Spleen (tissue), 11 donors: ENCODE data around the gene CES4A. TPM values are rescaled to one million over a fixed set of nuclear protein-coding genes. Genes with fewer than 3 reads are reported as not detected.

Experiments used
- DNase-seq: peaks from one replicate; pipeline ENCODE4 v3.0.0-alpha.2; 2020
- H3K27ac ChIP-seq, 8 donors: fragments of 200-600 bp; sonication (generic) in 7 of 8; 1 replicate in 4 of 8; 2 replicates in 4 of 8; pipeline versions ENCODE4 v1.5.0 to v1.8.0; 2016 to 2021; ENCODE audit warnings: inconsistent platforms in 4 of 8, mild to moderate bottlenecking in 4 of 8, moderate library complexity in 1 of 8
- H3K27me3 ChIP-seq, 7 donors: fragments of 200-600 bp; sonication (generic) in 6 of 7; replicated peaks in 1 of 7; 1 replicate in 4 of 7; 2 replicates in 3 of 7; pipeline versions ENCODE4 v1.5.0 to v1.8.0; 2016 to 2021; ENCODE audit warnings: inconsistent platforms in 3 of 7, mild to moderate bottlenecking in 1 of 7
- H3K36me3 ChIP-seq, 6 donors: fragments of 200-600 bp; sonication (generic) in 5 of 6; 1 replicate in 4 of 6; 2 replicates in 2 of 6; pipeline versions ENCODE4 v1.5.0 to v1.8.0; 2016 to 2021; ENCODE audit warnings: inconsistent platforms in 2 of 6
- H3K4me1 ChIP-seq, 6 donors: fragments of 200-600 bp; sonication (generic) in 5 of 6; 1 replicate in 3 of 6; 2 replicates in 3 of 6; pipeline versions ENCODE4 v1.5.0 to v1.8.0; 2016 to 2021; ENCODE audit warnings: inconsistent platforms in 3 of 6
- H3K4me3 ChIP-seq, 8 donors: fragments of 200-600 bp; sonication (generic) in 7 of 8; 1 replicate in 4 of 8; 2 replicates in 4 of 8; pipeline versions ENCODE4 v1.5.0 to v1.8.0; 2016 to 2021; ENCODE audit warnings: inconsistent platforms in 4 of 8, mild to moderate bottlenecking in 4 of 8, moderate library complexity in 2 of 8
- H3K9me3 ChIP-seq, 8 donors: fragments of 200-600 bp; sonication (generic) in 7 of 8; 1 replicate in 4 of 8; 2 replicates in 4 of 8; pipeline versions ENCODE4 v1.5.0 to v1.8.0; 2016 to 2021; ENCODE audit warnings: inconsistent platforms in 4 of 8
- CTCF ChIP-seq, 11 experiments: fragments of 200-600 bp in 7 of 11; fragments of 450-650 bp in 4 of 11; sonication (generic) in 4 of 11; IDR thresholded peaks in 8 of 11; conservative IDR thresholded peaks in 3 of 11; 1 replicate in 7 of 11; 2 replicates in 4 of 11; pipeline versions ENCODE4 v1.4.0 to v1.8.0; 2016 to 2021; ENCODE audit warnings: antibody characterized with exemption in 11 of 11, inconsistent platforms in 4 of 11, mild to moderate bottlenecking in 1 of 11
- POLR2A ChIP-seq, 3 donors: fragments of 450-650 bp; IDR thresholded peaks; one replicate each; pipeline ENCODE4 v1.5.1; 2017; ENCODE audit warnings: antibody characterized with exemption in 3 of 3, mild to moderate bottlenecking in 1 of 3
- POLR2AphosphoS5 ChIP-seq, 3 donors: sonication (generic); formaldehyde crosslinking; IDR thresholded peaks; one replicate each; pipeline ENCODE4 v1.5.1; 2017; ENCODE audit warnings: antibody characterized with exemption in 3 of 3
- WGBS, 5 donors: extraction: QIAGEN DNeasy Blood & Tissue Kit in 3 of 5; methylation state at CpG; one replicate each; pipeline versions ENCODE4 v1.1.5 to v1.1.7; 2013 to 2018; 5-methylcytosine and 5-hydroxymethylcytosine counted together
- intact Hi-C: fragments of 100-400 bp; cut with DNase I; formaldehyde crosslinking; loops from one replicate; pipeline ENCODE4 v1.15.0; 2023; ENCODE audit warnings: low total_unique reads
- polyA plus RNA-seq, 3 donors: library from polyadenylated mRNA; stranded (reverse); fragments of 200-250 nt; gene quantifications; one replicate each; pipeline ENCODE4 v1.2.1, GENCODE V29; 2013
- total RNA-seq, 7 donors: library from RNA; depleted of rRNA in 3 of 7; stranded (reverse); fragments of >200 nt in 3 of 7; fragmentation: NEBNext Ultra II Directional in 4 of 7; extraction: Animal tissue kit (Norgen Biotek cat#: 25700) in 4 of 7; gene quantifications; one replicate each; pipeline versions ENCODE4 v1.1.0 to v1.2.1, GENCODE V29; 2016 to 2021
- donor health status: healthy with polysubstance abuse.
- donor health status: DM: no; HTN: no; CAD: no; lungs with moderate emphysema.
- donor health status: DM: no; HTN: no; CAD: no.
- donor health status: Bipolar disorder and iron deficiency.
- donor health status: healthy.
- donor health status: DM: no; HTN: no; CAD: no.
- donor health status: DM: yes; HTN: yes; CAD: no.

CES4A gene
- total and polyA plus RNA-seq, 10 donors: 5.0 to 9.9 (median 6.7) TPM

DNA sequence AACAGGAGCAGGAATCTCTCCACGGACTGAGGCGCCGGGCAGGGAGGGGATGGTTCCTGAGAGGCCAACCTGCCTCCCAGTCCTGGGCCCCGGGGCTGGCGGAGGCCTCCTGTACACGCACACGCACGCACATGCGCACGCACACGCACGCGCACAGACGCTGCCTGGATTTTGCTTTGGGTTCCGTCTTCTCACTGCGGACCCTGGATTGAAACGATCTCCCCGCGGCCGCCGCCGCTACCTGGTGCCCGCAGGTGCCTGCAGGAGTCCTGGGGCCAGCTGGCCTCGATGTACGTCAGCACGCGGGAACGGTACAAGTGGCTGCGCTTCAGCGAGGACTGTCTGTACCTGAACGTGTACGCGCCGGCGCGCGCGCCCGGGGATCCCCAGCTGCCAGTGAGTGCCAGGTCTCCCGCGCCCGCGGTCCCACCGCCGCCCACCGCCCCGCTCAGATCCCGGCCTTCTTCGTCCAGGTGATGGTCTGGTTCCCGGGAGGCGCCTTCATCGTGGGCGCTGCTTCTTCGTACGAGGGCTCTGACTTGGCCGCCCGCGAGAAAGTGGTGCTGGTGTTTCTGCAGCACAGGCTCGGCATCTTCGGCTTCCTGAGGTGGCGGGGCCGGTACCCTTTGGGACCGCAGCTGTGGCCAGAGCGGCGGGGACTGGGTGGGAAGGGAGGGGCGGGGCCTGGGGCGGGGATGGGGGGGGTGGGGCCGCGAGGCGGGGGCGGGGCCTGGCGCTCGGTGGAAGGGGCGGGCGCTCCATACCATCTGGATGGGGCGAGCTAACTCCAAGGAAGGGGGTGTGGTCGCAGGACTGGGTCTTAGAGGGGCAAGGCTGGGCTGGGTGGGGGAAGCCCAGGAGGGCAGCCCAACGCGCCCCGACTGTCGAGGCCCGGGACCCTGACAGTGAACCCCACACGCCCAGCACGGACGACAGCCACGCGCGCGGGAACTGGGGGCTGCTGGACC lies 12.3 kb downstream of the CES4A start:
- Histone ChIP-seq H3K4me3 (peak overlapping the region; percentile 43 to 81 (median 58)), H3K27ac (peak overlapping the region in 7 of 8 donors; percentile 20 to 73 (median 46)), H3K27me3 (peaks cover 0 to 19% (median 0%) of the 10 kb centered on the region in 7 donors), H3K4me1 (peaks cover 7 to 21% (median 16%) of the 10 kb centered on the region in 6 donors), H3K36me3 (peaks cover 0 to 13% (median 0%) of the 10 kb centered on the region in 6 donors), H3K9me3 (no peaks in the 10 kb centered on the region)
- 4 to 37% (median 9%) methylated on average over 21 to 89 of the region's 89 CpGs for WGBS, 5 donors
- no peak for TF ChIP-seq POLR2A (IDR thresholded peaks at IDR 0.05)
- peak; percentile 15 to 66 (median 43) for TF ChIP-seq POLR2AphosphoS5 (IDR thresholded peaks at IDR 0.05)
- DNase-seq: peak; percentile 88
- intact Hi-C loops: no loop called here

DNA sequence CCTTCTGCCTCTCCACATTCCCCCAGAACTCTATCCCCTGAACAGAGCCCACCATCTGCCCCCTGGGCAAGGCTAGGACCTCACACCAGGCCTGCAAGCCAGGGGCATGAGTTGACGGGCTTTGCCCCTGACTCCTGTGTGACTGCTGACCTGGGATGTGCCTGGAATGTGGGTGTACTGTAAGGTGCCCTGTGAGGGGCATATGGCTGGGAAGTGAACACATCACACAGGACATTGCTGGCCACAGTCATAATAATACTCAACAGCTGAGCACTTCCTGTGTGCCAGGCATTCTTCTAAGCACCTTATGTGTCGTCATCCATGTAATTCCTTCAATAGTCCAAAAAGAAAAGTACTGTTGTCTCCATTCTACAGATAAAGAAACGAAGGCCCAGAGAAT lies 13.3 kb downstream of the CES4A start:
- H3K36me3 ChIP-seq: peaks cover 0 to 13% (median 0%) of the 10 kb centered on the region in 6 donors
- peak overlapping the region in 1 of 8 donors; percentile 81 for H3K4me3 ChIP-seq
- intact Hi-C loops: no loop called here
- TF ChIP-seq CTCF (IDR thresholded peaks at IDR 0.05 in 8 of 11, conservative IDR thresholded peaks at IDR 0.05 in 3 of 11) (no peak), POLR2AphosphoS5 (IDR thresholded peaks at IDR 0.05) (no peak), POLR2A (IDR thresholded peaks at IDR 0.05) (no peak)
- DNase-seq: no peak
- WGBS, 5 donors: 78 to 92% (median 86%) methylated on average over 2 to 3 of the region's 3 CpGs
- H3K4me1 ChIP-seq: peaks cover 7 to 21% (median 16%) of the 10 kb centered on the region in 6 donors
- H3K27me3 ChIP-seq: peaks cover 0 to 19% (median 0%) of the 10 kb centered on the region in 7 donors
- H3K9me3 ChIP-seq: no peaks in the 10 kb centered on the region
- H3K27ac ChIP-seq: no peak overlapping the region

DNA sequence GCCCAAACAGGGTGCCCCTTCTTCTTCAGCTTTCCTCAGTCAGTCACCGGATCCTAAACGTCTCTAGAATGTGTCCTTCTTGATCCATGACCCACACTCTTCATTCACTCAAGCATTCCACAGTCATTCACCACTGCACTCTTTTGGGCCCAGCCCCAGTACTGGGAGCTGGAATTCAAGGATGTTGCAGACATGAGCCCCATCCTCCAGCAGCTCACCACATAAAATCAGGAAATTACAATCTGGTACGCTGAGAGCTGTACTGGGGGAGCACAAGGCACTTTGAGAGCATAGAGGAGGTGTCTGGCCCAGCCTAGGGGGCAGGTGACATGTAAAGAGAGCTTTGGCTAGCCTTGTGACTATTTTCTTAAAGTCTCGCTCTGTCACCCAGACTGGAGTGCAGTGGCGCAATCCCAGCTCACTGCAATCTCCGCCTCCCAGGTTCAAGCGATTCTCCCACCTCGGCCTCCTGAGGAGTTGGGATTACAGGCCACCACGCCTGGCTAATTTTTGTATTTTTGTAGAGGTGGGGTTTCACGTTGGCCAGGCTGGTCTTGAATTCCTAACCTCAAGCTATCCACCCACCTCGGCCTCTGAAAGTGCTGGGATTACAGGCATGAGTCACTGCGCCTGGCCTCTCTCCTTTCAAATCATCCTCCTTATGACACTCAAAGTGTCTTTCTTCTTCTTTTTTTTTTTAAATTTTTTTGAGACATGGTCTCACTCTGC lies 18.7 kb downstream of the CES4A start:
- Histone ChIP-seq H3K4me1 (no peaks in the 10 kb centered on the region), H3K27ac (no peak overlapping the region), H3K27me3 (peaks cover 0 to 4% (median 0%) of the 10 kb centered on the region in 7 donors), H3K4me3 (no peak overlapping the region), H3K36me3 (peaks cover 0 to 13% (median 0%) of the 10 kb centered on the region in 6 donors), H3K9me3 (no peaks in the 10 kb centered on the region)
- WGBS, 5 donors: 83 to 90% (median 85%) methylated on average over 12 of the region's 12 CpGs
- TF ChIP-seq CTCF (IDR thresholded peaks at IDR 0.05 in 8 of 11, conservative IDR thresholded peaks at IDR 0.05 in 3 of 11) (no peak), POLR2A (IDR thresholded peaks at IDR 0.05) (no peak), POLR2AphosphoS5 (IDR thresholded peaks at IDR 0.05) (no peak)
- intact Hi-C loops: no loop called here
- DNase-seq: no peak

- no peak for DNase-seq
- intact Hi-C loops: no loop called here
- Histone ChIP-seq H3K4me1 (peaks cover 0 to 14% (median 11%) of the 10 kb centered on the region in 6 donors), H3K4me3 (no peak overlapping the region), H3K27ac (no peak overlapping the region), H3K27me3 (peaks cover 0 to 19% (median 3%) of the 10 kb centered on the region in 7 donors), H3K36me3 (peaks cover 0 to 6% (median 0%) of the 10 kb centered on the region in 6 donors), H3K9me3 (no peaks in the 10 kb centered on the region)
- no peak for TF ChIP-seq POLR2A (IDR thresholded peaks at IDR 0.05)
- TF ChIP-seq CTCF (IDR thresholded peaks at IDR 0.05 in 8 of 11, conservative IDR thresholded peaks at IDR 0.05 in 3 of 11): no peak
- TF ChIP-seq POLR2AphosphoS5 (IDR thresholded peaks at IDR 0.05): no peak
- 67 to 85% (median 81%) methylated on average over 1 of the region's 1 CpG for WGBS, 5 donors
Observed at GRCh38 chr16:67009158-67009557, 20.8 kb downstream of the CES4A start.
